HL-60 (cell line): Measurements from ENCODE around the gene ZNF146.
"Not testable (repeated sequence)": the region's sequence is repeated elsewhere in the genome, so short reads cannot be mapped to it uniquely, and the experiment has no call there.

ENCODE experiments used
- DNase-seq, 2 experiments: peaks; one replicate each; pipeline ENCODE4 v3.0.0-alpha.2; 2010 to 2020; ENCODE audit warnings: low read depth in 1 of 2, low spot score in 1 of 2
- H3K27ac ChIP-seq: fragments of 250-450 bp; sonication (Bioruptor Pico); replicated peaks from 2 replicates; pipeline ENCODE4 v1.5.1; 2020; ENCODE audit warnings: mild to moderate bottlenecking, moderate library complexity
- H3K27me3 ChIP-seq: fragments of 250-450 bp; sonication (Bioruptor Pico); 2 replicates; pipeline ENCODE4 v1.5.1; 2021; ENCODE audit warnings: mild to moderate bottlenecking, moderate library complexity; ENCODE audit not compliant: insufficient read depth, poor library complexity, severe bottlenecking
- H3K4me3 ChIP-seq: replicated peaks from 2 replicates; pipeline ENCODE4 v1.5.1; 2011; ENCODE audit warnings: mild to moderate bottlenecking, control low read depth, low read length; ENCODE audit not compliant: insufficient read depth
- GABPA ChIP-seq: IDR thresholded peaks from 2 replicates; pipeline ENCODE4 v1.6.1; 2012; ENCODE audit warnings: low read depth
- POLR2AphosphoS5 ChIP-seq: IDR thresholded peaks from 2 replicates; pipeline ENCODE4 v1.6.1; 2012; ENCODE audit warnings: low read depth
- SPI1 ChIP-seq: IDR thresholded peaks from 2 replicates; pipeline ENCODE4 v1.6.1; 2012; ENCODE audit warnings: low read depth, mild to moderate bottlenecking, borderline replicate concordance
- long read RNA-seq: library from polyadenylated mRNA; unstranded; transcript quantifications from one replicate; pipeline ENCODE4 v2.0.0, GENCODE V29; 2020
- TF ChIP-seq, protein P1 (sequence below): IDR thresholded peaks from 2 replicates; pipeline ENCODE4 v1.6.1; 2012; ENCODE audit warnings: low read depth; ENCODE audit not compliant: insufficient replicate concordance
- TF ChIP-seq, protein P2 (sequence below): IDR thresholded peaks from one replicate; pipeline ENCODE4 v1.5.1; 2011; ENCODE audit warnings: low read length, control low read depth, inconsistent platforms; ENCODE audit not compliant: insufficient read depth

The ZNF146 gene
- long read RNA-seq, transcript ZNF146-202 (3 exons, 3,780 nt), result minor isoform, 104 of 617 reads
- long read RNA-seq, transcript ZNF146-201 (4 exons, 3,326 nt), result major isoform, 295 of 617 reads
- long read RNA-seq, transcript ZNF146-205 (3 exons, 533 nt), result minor isoform, 59 of 617 reads
- long read RNA-seq, partial matches to known transcripts, result 17 of 617 reads
- long read RNA-seq, other reads (novel, unspliced or antisense), result 141 of 617 reads

DNA sequence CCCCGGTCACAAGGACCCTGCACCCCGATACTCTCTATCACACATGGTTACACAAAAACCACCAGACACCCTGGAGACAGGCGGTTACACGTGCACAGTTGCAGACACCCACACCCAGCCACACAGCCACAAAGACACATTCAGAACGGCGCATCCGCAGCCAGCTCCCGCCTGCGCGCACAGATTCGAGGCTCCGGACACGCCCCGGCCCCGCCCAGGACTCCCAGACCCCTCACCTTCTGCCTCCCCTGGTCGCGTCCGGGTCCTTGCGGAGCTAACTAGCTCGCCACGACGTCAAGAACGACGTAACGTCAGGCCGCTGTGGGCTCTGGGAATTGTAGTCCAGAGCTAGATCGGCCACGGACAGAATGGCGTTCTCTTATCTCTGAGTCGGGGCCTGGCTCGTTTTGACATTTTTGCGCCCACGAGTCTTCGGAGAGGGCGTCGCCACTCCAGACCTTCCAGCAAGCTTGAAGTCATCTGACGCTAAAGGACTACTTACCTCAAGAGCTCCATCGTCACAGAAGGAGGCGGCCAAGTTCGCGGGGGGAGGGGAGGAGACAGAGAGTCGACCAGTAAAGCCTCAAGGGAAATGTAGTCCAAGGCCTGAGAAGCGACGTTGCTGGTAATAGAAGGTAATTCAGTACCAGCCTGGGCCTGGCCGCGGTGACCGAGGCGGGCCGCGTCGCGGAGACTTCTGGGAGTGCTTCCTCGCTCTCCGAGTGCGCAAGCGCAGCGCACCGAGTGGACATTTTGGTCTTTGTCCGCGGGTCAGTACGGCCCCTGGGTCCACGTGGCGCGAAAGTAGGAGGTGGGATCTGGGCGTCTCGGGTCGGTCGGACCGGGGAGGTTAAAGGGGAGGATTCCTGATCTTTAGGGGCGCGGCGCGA lies at the start of gene ZNF146, which contains the start of gene ZNF565:
Gene ZNF146, plus strand, starts transcription at position 721 of the 890 bp plus-strand sequence. CDS start 21,335 bp downstream, outside the sequence.
Gene ZNF565, minus strand, starts transcription at position 280 of the 890 bp plus-strand sequence. CDS start 12,680 bp downstream, outside the sequence.
- TF ChIP-seq POLR2AphosphoS5 (peak; percentile 90), GABPA (no peak), SPI1 (no peak)
- TF ChIP-seq, protein P1, sequence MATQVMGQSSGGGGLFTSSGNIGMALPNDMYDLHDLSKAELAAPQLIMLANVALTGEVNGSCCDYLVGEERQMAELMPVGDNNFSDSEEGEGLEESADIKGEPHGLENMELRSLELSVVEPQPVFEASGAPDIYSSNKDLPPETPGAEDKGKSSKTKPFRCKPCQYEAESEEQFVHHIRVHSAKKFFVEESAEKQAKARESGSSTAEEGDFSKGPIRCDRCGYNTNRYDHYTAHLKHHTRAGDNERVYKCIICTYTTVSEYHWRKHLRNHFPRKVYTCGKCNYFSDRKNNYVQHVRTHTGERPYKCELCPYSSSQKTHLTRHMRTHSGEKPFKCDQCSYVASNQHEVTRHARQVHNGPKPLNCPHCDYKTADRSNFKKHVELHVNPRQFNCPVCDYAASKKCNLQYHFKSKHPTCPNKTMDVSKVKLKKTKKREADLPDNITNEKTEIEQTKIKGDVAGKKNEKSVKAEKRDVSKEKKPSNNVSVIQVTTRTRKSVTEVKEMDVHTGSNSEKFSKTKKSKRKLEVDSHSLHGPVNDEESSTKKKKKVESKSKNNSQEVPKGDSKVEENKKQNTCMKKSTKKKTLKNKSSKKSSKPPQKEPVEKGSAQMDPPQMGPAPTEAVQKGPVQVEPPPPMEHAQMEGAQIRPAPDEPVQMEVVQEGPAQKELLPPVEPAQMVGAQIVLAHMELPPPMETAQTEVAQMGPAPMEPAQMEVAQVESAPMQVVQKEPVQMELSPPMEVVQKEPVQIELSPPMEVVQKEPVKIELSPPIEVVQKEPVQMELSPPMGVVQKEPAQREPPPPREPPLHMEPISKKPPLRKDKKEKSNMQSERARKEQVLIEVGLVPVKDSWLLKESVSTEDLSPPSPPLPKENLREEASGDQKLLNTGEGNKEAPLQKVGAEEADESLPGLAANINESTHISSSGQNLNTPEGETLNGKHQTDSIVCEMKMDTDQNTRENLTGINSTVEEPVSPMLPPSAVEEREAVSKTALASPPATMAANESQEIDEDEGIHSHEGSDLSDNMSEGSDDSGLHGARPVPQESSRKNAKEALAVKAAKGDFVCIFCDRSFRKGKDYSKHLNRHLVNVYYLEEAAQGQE, result peak; percentile 45
- TF ChIP-seq, protein P2, sequence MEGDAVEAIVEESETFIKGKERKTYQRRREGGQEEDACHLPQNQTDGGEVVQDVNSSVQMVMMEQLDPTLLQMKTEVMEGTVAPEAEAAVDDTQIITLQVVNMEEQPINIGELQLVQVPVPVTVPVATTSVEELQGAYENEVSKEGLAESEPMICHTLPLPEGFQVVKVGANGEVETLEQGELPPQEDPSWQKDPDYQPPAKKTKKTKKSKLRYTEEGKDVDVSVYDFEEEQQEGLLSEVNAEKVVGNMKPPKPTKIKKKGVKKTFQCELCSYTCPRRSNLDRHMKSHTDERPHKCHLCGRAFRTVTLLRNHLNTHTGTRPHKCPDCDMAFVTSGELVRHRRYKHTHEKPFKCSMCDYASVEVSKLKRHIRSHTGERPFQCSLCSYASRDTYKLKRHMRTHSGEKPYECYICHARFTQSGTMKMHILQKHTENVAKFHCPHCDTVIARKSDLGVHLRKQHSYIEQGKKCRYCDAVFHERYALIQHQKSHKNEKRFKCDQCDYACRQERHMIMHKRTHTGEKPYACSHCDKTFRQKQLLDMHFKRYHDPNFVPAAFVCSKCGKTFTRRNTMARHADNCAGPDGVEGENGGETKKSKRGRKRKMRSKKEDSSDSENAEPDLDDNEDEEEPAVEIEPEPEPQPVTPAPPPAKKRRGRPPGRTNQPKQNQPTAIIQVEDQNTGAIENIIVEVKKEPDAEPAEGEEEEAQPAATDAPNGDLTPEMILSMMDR, result no peak
- Histone ChIP-seq H3K4me3 (peak within 1 kb of the TSS; percentile 76), H3K27me3 (no peaks in the 10 kb centered on the region), H3K27ac (peak within 1 kb of the TSS; percentile 93)
- DNase-seq, result peak; percentile 98 to 99

GRCh38 chr19:36169084-36169760 lies 45.7 kb upstream of the ZNF146 start:
- Histone ChIP-seq H3K27me3 (no peaks in the 10 kb centered on the region), H3K4me3 (no peak overlapping the region), H3K27ac (no peak overlapping the region)
- TF ChIP-seq, protein P1, result no peak
- no peak for TF ChIP-seq GABPA
- TF ChIP-seq SPI1, result no peak
- TF ChIP-seq POLR2AphosphoS5, result no peak
- TF ChIP-seq, protein P2, result no peak
- no peak for DNase-seq

DNA sequence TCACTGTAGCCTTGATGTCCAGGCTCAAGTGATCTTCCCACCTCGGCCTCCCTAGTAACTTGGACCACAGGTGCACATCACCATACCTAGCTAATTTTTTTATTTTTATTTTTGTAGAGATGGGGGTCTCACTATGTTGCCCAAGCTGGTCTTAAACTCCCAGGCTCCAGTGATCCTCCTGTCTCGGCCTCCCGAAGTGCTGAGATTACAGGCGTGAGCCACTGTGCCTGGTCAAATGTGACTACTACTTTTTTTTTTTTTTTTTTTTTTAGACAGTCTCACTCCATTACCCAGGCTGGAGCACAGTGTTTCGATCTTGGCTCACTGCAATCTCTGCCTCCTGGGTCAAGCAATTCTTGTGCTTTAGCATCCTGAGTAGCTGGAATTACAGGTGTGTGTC lies 42.1 kb upstream of the ZNF146 start:
- DNase-seq, result no peak
- Histone ChIP-seq H3K4me3 (no peak overlapping the region), H3K27me3 (no peaks in the 10 kb centered on the region), H3K27ac (no peak overlapping the region)
- TF ChIP-seq GABPA (no peak), SPI1 (no peak), POLR2AphosphoS5 (no peak)
- TF ChIP-seq, protein P1, result no peak
- TF ChIP-seq, protein P2, result no peak

DNA sequence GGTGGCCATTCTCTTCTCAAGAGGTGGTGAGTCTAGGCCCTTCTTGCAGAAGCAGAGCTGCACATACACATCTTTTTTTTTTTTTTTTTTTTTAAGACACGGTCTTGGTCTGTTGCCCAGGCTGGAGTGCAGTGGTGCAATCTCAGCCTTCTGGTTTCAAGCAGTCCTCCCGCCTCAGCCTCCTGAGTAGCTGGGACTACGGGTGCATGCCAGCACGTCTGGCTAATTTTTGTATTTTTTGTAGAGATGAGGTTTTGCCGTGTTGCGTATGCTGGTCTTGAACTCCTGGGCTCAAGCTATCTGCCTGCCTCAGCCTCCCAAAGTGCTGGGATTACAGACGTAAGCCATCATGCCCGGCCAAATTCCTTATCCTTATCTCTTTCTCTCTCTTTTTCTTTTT lies 41.1 kb upstream of the ZNF146 start:
- H3K27ac ChIP-seq, H3K27me3 ChIP-seq, H3K4me3 ChIP-seq, DNase-seq: not testable (repeated sequence)
